NCI-H128 (cell line): ENCODE measurements around the gene LRMDA.

Experiments
- DNase-seq: peaks from one replicate; lab custom pipeline; 2025; ENCODE audit not compliant: unreplicated experiment; lab: John Stamatoyannopoulos, UW

Gene LRMDA

DNA sequence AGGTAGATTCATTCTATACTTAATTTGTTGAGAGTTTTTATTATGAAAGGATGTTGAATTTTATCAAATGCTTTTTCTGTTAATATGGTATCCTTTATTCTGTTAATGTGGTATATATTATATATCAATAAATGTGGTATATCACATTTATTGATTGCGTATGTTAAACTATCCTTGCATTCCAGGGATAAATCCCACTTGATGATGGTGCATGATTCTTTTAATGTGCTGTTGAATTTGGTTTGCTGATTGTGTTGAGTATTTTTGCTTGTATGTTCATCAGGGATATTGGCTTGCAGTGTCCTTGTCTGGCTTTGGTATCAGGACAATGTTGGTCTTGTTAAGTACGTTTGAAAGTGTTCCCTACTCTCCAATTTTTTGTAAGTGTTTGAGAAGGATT, 11.9 kb downstream of the LRMDA start:
- no peak for DNase-seq

- no peak for DNase-seq
Observed at GRCh38 chr10:75444781-75445386, 13.5 kb downstream of the LRMDA start.

DNA sequence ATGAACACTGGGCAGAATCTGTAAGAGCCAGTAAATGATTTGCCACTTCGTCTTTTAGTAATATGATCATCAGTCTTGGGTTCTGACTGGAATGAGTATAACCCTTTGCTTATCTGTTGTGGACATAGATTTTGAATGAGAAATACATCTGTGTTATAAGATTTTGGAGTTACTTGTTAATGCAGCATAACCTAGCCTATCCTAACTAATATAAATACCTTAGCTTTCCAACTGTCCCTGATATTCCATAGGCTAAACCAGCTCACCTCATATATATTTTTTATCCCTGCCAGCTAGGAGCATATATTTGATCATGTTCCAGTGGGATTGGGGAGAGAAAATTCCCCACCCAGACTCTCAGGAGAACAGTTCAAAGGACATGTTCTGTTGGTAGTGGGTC, 15.1 kb downstream of the LRMDA start:
- DNase-seq = no peak

DNA sequence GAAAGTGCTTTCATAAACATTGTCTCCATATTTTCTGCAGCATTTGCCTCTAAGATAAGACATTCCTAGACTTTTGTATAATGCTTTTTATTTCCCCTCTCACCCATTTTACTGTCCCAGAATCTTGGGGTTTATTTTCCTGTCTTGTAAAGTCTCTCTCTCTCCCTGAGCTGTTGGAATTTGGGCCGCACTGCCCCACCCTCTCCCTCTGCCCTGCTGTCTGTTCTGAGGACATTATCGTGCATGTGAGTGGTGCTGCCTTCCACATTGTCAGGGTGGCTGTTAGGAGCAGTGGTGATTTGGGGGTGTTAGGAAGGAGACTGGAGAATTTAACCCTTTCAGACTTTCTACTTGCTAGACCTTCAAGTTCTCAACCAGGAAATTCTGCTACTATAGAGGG, 16.7 kb downstream of the LRMDA start:
- DNase-seq = no peak

- DNase-seq = no peak
Observed at GRCh38 chr10:75449382-75450074, 18.1 kb downstream of the LRMDA start.

- no peak for DNase-seq
Observed at GRCh38 chr10:75450075-75450445, 18.6 kb downstream of the LRMDA start.

DNA sequence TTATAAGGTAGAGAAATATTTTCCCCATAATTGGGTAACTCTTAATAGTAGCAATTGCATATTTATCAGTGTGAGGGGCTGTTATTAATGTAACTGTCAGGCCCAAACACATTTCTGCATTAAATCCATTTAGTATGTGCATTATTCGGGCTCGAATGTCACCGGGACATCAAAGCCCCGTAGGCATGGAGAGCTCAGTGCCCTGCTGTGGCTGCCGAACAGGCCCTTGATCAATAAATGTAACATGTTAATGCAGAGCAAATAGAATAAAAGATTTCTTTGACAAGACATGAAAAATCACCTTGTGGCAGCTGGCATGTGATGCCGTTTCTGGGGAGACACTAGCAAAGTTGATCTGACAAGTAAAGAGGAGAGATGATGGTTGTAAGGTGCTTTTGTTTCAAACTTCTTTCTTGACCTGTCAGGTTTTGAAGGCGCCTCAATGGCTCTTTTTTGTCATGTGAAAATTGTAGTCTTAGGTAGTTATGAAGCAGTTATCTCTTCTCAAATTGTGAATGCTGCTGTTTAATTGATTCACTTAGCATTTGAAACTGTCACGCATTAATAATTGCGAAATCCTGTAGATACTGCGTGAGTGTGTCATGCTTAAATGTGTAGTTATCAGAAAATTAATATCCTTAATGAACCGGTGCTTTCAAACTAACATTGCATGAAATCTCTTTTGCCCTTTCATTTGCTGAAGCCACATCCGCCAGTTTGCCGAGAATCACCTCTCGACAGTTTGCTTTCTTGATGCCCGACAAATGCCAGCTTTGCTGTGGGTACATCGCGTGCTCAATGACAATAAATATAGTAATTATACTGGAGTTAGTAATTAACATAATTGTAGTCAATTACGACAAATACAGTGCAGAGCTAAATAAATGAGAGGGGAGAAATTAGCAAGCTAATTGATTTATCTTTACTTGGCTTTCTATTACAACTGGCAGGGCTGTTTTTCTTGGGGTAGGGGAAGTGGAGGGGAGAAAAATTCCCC, 19.5 kb downstream of the LRMDA start:
- DNase-seq = no peak

GRCh38 chr10:75451831-75452230, 20.4 kb downstream of the LRMDA start:
- no peak for DNase-seq

DNA sequence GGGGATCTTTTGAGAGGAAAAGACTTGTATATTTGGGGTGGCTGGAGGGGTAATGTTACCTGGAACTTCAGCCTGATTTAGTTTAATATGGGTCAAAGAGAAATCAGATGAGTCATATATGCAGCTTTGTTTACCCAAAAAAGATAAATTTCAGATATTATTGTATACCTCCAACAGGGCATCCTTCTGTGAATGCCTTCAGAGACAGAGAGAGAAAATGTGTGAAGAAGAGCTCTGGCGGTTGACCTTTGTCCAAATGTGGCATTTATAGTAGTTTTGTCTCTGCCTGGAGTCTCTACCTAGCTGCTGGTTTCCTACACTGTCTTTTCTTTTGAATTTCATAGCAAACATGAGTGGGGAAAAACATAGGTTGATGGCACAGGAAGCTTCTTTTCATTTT, 21.6 kb downstream of the LRMDA start:
- DNase-seq = no peak

- no peak for DNase-seq
Observed at GRCh38 chr10:75456122-75456521, 24.7 kb downstream of the LRMDA start.

- no peak for DNase-seq
Observed at GRCh38 chr10:75460059-75460458, 28.6 kb downstream of the LRMDA start.

- no peak for DNase-seq
Observed at GRCh38 chr10:75461672-75462649, 30.5 kb downstream of the LRMDA start.

DNA sequence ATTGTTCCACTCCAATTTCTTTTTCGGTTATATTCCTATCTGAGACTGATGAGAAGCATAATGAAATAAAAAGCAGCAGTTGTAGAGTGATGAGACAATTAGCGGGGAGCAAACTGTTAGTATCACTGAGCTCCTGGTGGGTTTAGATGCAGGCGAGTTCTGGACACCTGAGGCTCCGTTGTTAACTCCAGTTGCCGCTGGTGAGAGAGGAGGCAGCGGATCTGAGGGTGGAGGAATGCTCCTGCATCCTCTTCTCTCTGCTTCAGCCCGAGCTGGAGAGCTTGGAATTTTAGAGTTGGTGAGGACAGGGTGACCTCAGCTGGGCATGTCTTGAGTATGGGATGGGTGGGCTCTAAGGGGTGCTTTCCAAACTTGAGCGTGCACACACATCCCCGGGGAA, 31.4 kb downstream of the LRMDA start:
- no peak for DNase-seq

GRCh38 chr10:75464478-75465449, 33.3 kb downstream of the LRMDA start:
- DNase-seq = no peak

GRCh38 chr10:75465450-75465827, 34.0 kb downstream of the LRMDA start:
- no peak for DNase-seq

GRCh38 chr10:75466001-75466400, 34.6 kb downstream of the LRMDA start:
- no peak for DNase-seq

- DNase-seq = no peak
Observed at GRCh38 chr10:75466886-75467285, 35.5 kb downstream of the LRMDA start.

DNA sequence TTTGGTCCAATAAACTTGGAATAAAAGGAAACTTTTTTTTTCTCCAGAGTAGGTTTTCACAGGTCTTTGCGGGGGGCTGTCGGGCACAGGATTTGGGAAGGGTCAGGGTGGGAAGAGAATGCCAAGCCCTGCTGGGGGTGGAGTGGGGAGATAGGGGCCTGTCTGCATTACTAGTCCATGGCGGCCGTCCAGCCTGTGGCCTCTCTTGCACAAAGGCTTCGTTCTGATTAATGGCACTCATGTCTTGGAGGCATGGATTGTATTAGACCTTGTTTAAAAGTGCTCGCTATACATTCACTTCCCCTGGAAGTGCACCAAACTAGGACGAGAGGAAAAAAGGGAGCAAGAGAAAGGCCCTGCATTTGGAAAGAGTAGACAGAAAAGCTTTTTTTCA, 37.2 kb downstream of the LRMDA start:
- no peak for DNase-seq

DNA sequence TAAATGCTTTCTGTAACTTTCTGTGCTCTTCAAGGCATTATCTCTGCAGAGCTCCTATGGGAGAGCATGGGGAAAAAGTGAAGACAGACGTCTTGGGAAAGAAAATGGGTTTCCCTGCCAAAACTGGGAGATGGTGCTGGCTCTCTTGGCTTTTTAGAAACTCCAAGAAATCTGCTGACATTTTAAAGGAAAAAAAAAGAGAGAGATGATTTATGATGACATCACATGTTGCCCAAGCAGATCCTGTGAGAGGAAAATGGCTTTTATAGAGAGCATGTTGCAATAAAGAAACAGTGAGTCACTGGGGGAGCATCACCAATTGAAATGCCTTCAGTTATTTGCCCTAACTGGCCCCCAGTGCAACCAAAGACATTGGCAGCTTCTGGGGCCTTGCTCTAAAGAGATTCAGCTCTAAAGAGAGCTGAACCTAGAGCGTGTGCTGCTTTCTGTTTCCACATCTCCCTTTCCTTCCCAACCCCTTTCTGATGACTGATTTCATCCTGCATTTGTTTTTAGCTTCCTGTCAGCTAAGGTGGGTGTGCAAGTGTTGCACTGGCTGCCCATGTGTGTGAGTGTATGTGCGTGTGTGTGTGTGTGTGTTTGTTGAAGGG, 37.7 kb downstream of the LRMDA start:
- DNase-seq = no peak
